HUDEP-2 (cell line): ENCODE results near the gene AGAP1.
"Not testable (repeated sequence)": the region's sequence is repeated elsewhere in the genome, so short reads cannot be mapped to it uniquely, and the experiment has no call there.

Experiments
- DNase-seq, 76 experiments: peaks; one replicate each; lab custom pipeline; 2025; ENCODE audit not compliant: unreplicated experiment in 76 of 76; lab: John Stamatoyannopoulos, UW

Gene AGAP1

GRCh38 chr2:235944591-235944990 is 450.7 kb downstream of the AGAP1 start:
- DNase-seq: no peak

GRCh38 chr2:235945608-235946140 is 451.8 kb downstream of the AGAP1 start:
- no peak for DNase-seq

GRCh38 chr2:235946590-235946989 is 452.7 kb downstream of the AGAP1 start:
- DNase-seq: no peak

- DNase-seq: not testable (repeated sequence)
These were observed 453.2 kb downstream of the AGAP1 start for GRCh38 chr2:235947055-235947454.

- no peak for DNase-seq
These were observed 456.0 kb downstream of the AGAP1 start for GRCh38 chr2:235949567-235950472.

- DNase-seq: no peak
These were observed 456.6 kb downstream of the AGAP1 start for GRCh38 chr2:235950473-235950809.

- DNase-seq: no peak
These were observed 457.6 kb downstream of the AGAP1 start for GRCh38 chr2:235951493-235951892.

- no peak for DNase-seq
These were observed 458.1 kb downstream of the AGAP1 start for GRCh38 chr2:235951982-235952381.

GRCh38 chr2:235952714-235953113 is 458.9 kb downstream of the AGAP1 start:
- no peak for DNase-seq

GRCh38 chr2:235954281-235954680 is 460.4 kb downstream of the AGAP1 start:
- no peak for DNase-seq

GRCh38 chr2:235954888-235955480 is 461.1 kb downstream of the AGAP1 start:
- DNase-seq: no peak

GRCh38 chr2:235955664-235956063 is 461.8 kb downstream of the AGAP1 start:
- peak in 7 of 76 experiments; percentile 4 to 24 (median 10) for DNase-seq

GRCh38 chr2:235956281-235956970 is 462.6 kb downstream of the AGAP1 start:
- DNase-seq: no peak

GRCh38 chr2:235957251-235957650 is 463.4 kb downstream of the AGAP1 start:
- no peak for DNase-seq

GRCh38 chr2:235958221-235958930 is 464.5 kb downstream of the AGAP1 start:
- no peak for DNase-seq

GRCh38 chr2:235958931-235959410 is 465.1 kb downstream of the AGAP1 start:
- no peak for DNase-seq

- DNase-seq: no peak
These were observed 466.3 kb downstream of the AGAP1 start for GRCh38 chr2:235960011-235960715.

GRCh38 chr2:235960716-235961640 is 467.1 kb downstream of the AGAP1 start:
- DNase-seq: no peak

- no peak for DNase-seq
These were observed 467.9 kb downstream of the AGAP1 start for GRCh38 chr2:235961711-235962110.
